HG03457 (cell line): ENCODE measurements around the gene UBA6.
A peak's percentile ranks its signal among the peaks of the same experiment; 100 is the strongest.

Experiments
- ATAC-seq: cut with Tn5 transposase; IDR thresholded peaks from one replicate; pipeline ENCODE4 v1.9.1; 2021; ENCODE audit warnings: moderate number of reproducible peaks; ENCODE audit not compliant: unreplicated experiment

UBA6 gene

DNA sequence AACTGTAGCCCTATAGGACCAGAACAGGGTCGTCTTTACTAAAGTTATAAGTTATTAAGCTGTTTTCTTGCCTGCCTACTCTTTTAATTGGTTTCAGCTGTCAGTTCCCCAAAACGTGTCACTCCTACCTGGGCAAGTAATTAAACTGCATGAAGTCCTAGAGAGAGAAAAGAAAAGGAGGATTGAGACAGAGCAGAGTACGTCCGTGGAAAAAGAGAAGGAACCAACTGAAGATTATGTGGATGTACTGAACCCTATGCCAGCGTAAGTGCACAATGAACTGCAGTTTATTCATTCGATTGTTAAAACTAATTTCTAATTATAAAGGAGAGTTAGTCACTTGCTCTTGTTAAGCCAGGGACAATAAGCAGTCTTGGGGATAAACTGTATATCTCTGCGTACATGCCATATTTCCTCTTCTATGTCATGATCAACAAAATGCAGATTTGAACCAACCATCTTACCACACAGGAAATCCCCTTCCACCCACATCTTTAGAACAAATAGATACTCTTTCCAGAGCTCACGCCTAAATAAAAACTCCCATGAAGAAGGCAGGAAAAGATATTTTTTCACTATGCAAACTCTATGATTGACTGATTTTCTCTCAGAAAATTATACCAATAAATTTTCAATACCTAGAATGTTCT is 119.6 kb downstream of the UBA6 start:
- peak; percentile 52 for ATAC-seq

GRCh38 chr4:67580577-67580976 is 120.4 kb downstream of the UBA6 start:
- no peak for ATAC-seq

DNA sequence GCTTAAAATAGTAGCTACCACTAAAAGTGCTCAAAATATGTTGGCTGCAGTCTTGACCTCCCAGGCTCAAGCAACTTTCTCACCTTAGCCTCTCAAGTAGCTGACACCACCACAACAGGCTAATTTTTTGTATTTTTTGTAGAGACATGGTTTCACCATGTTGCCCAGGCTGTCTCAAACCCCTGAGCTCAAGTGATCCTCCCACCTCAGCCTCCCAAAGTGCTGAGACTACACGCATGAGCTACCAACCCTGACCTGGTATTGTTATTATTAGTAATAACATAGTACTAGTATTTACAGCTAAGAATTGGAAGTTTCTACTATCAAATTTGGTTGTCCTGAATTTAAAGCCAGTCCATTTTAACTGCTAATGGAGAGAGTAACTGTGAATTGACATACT is 124.4 kb downstream of the UBA6 start:
- ATAC-seq: no peak

GRCh38 chr4:67576059-67576466 is 124.9 kb downstream of the UBA6 start:
- no peak for ATAC-seq

- peak; percentile 94 for ATAC-seq
Measured at GRCh38 chr4:67575232-67576058, 125.5 kb downstream of the UBA6 start.

DNA sequence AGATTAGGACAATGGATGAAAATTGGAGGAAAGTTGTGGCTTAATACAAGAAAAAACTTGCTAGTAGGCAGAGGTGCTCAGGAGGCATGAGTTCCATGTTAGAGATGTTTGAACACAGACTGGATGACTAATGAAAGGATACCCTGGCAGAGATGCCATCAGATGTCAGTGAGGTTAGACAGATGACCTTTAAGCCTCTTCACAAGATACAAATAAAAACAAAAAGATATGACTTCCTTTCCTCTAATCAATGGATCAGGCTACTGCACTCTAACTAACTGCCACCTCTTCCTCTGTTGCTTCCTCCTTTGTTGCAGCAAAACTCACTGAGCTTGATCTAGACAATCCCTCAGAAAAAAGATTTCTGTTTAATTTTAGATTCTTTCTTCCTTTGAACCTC is 127.8 kb downstream of the UBA6 start:
- ATAC-seq: no peak

GRCh38 chr4:67571975-67572374 is 129.0 kb downstream of the UBA6 start:
- no peak for ATAC-seq

- no peak for ATAC-seq
Measured at GRCh38 chr4:67570537-67570936, 130.4 kb downstream of the UBA6 start.

- ATAC-seq: no peak
Measured at GRCh38 chr4:67568820-67569219, 132.1 kb downstream of the UBA6 start.

GRCh38 chr4:67566335-67566734 is 134.6 kb downstream of the UBA6 start:
- no peak for ATAC-seq

GRCh38 chr4:67565284-67565683 is 135.7 kb downstream of the UBA6 start:
- no peak for ATAC-seq
